C4-2B (cell line): ENCODE measurements around the gene IFNGR2.

Experiments
- ZFX ChIP-seq: fragments of 450-650 bp; IDR thresholded peaks from 2 replicates; pipeline ENCODE4 v1.6.1; 2017
- TF ChIP-seq, protein P1 (sequence below): fragments of 450-650 bp; conservative IDR thresholded peaks from 2 replicates; pipeline ENCODE4 v1.5.1; 2017; ENCODE audit warnings: mild to moderate bottlenecking

- TF ChIP-seq, protein P1, sequence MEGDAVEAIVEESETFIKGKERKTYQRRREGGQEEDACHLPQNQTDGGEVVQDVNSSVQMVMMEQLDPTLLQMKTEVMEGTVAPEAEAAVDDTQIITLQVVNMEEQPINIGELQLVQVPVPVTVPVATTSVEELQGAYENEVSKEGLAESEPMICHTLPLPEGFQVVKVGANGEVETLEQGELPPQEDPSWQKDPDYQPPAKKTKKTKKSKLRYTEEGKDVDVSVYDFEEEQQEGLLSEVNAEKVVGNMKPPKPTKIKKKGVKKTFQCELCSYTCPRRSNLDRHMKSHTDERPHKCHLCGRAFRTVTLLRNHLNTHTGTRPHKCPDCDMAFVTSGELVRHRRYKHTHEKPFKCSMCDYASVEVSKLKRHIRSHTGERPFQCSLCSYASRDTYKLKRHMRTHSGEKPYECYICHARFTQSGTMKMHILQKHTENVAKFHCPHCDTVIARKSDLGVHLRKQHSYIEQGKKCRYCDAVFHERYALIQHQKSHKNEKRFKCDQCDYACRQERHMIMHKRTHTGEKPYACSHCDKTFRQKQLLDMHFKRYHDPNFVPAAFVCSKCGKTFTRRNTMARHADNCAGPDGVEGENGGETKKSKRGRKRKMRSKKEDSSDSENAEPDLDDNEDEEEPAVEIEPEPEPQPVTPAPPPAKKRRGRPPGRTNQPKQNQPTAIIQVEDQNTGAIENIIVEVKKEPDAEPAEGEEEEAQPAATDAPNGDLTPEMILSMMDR = no peak
- no peak for TF ChIP-seq ZFX
Observed at GRCh38 chr21:33359446-33359845, 43.8 kb upstream of the IFNGR2 start.
